Tibial artery (tissue), 4 donors: Measurements from ENCODE around the gene VEGFA.

ENCODE experiments used
- DNase-seq, 2 donors: peaks; one replicate each; pipeline ENCODE4 v3.0.0-alpha.2; 2019
- H3K27ac ChIP-seq, 2 donors: fragments of 200-600 bp; sonication (generic) in 1 of 2; 1 replicate in 1 of 2; 2 replicates in 1 of 2; pipeline ENCODE4 v1.5.1; 2018 to 2019; ENCODE audit warnings: mild to moderate bottlenecking in 1 of 2
- H3K27me3 ChIP-seq, 2 donors: fragments of 200-600 bp; sonication (generic) in 1 of 2; one replicate each; pipeline versions ENCODE4 v1.5.1 to v1.6.0; 2016 to 2019
- H3K36me3 ChIP-seq, 3 donors: fragments of 200-600 bp; sonication (generic) in 2 of 3; one replicate each; pipeline ENCODE4 v1.5.1; 2016 to 2019; ENCODE audit warnings: mild to moderate bottlenecking in 2 of 3
- H3K4me1 ChIP-seq, 4 donors: fragments of 200-600 bp; sonication (generic) in 2 of 4; 1 replicate in 3 of 4; 2 replicates in 1 of 4; pipeline ENCODE4 v1.5.1; 2016 to 2019
- H3K4me3 ChIP-seq, 2 donors: fragments of 200-600 bp; sonication (generic) in 1 of 2; 1 replicate in 1 of 2; 2 replicates in 1 of 2; pipeline ENCODE4 v1.5.1; 2018 to 2019; ENCODE audit warnings: mild to moderate bottlenecking in 2 of 2
- H3K9me3 ChIP-seq, 3 donors: fragments of 200-600 bp; sonication (generic) in 1 of 3; one replicate each; pipeline ENCODE4 v1.5.1; 2016 to 2019
- CTCF ChIP-seq, 2 experiments: fragments of 200-600 bp in 1 of 2; fragments of 450-650 bp in 1 of 2; IDR thresholded peaks; one replicate each; pipeline ENCODE4 v1.5.1; 2017 to 2019; ENCODE audit warnings: antibody characterized with exemption in 2 of 2, mild to moderate bottlenecking in 1 of 2, moderate library complexity in 1 of 2
- intact Hi-C: fragments of 100-400 bp; cut with DNase I; formaldehyde crosslinking; loops from one replicate; pipeline ENCODE4 v1.15.0; 2023; ENCODE audit warnings: low total_unique reads

VEGFA gene

GRCh38 chr6:43776115-43776798, 6.2 kb downstream of the VEGFA start:
- intact Hi-C loops, result no loop called here
- peaks cover 11 to 44% (median 35%) of the 10 kb centered on the region in 3 donors for H3K36me3 ChIP-seq
- H3K27me3 ChIP-seq, result no peaks in the 10 kb centered on the region
- no peaks in the 10 kb centered on the region for H3K9me3 ChIP-seq
- peak overlapping the region in 1 of 2 donors; percentile 41 for H3K27ac ChIP-seq
- H3K4me3 ChIP-seq, result no peak overlapping the region
- H3K4me1 ChIP-seq, result peaks cover 0 to 53% (median 32%) of the 10 kb centered on the region in 4 donors
- no peak for TF ChIP-seq CTCF (IDR thresholded peaks at IDR 0.05)
- DNase-seq, result no peak

GRCh38 chr6:43776799-43777776, 7.1 kb downstream of the VEGFA start:
- no peak for TF ChIP-seq CTCF (IDR thresholded peaks at IDR 0.05)
- Histone ChIP-seq H3K4me1 (peaks cover 0 to 48% (median 30%) of the 10 kb centered on the region in 4 donors), H3K9me3 (no peaks in the 10 kb centered on the region), H3K27me3 (no peaks in the 10 kb centered on the region), H3K27ac (no peak overlapping the region), H3K36me3 (peaks cover 11 to 53% (median 43%) of the 10 kb centered on the region in 3 donors), H3K4me3 (no peak overlapping the region)
- DNase-seq, result no peak
- intact Hi-C loops, result no loop called here

GRCh38 chr6:43778131-43778855, 8.3 kb downstream of the VEGFA start:
- intact Hi-C loops, result no loop called here
- DNase-seq, result no peak
- H3K9me3 ChIP-seq, result no peaks in the 10 kb centered on the region
- peaks cover 0 to 36% (median 21%) of the 10 kb centered on the region in 4 donors for H3K4me1 ChIP-seq
- H3K27me3 ChIP-seq, result no peaks in the 10 kb centered on the region
- H3K27ac ChIP-seq, result no peak overlapping the region
- TF ChIP-seq CTCF (IDR thresholded peaks at IDR 0.05), result no peak
- H3K4me3 ChIP-seq, result no peak overlapping the region
- peaks cover 11 to 65% (median 54%) of the 10 kb centered on the region in 3 donors for H3K36me3 ChIP-seq

- Histone ChIP-seq H3K27me3 (no peaks in the 10 kb centered on the region), H3K4me1 (peaks cover 0 to 27% (median 12%) of the 10 kb centered on the region in 4 donors), H3K4me3 (no peak overlapping the region), H3K9me3 (no peaks in the 10 kb centered on the region), H3K27ac (no peak overlapping the region), H3K36me3 (peaks cover 14 to 74% (median 63%) of the 10 kb centered on the region in 3 donors)
- intact Hi-C loops, result no loop called here
- DNase-seq, result no peak
- no peak for TF ChIP-seq CTCF (IDR thresholded peaks at IDR 0.05)
Measured at GRCh38 chr6:43778976-43779851, 9.2 kb downstream of the VEGFA start.
